ENCODE results near the gene EBF3.

The EBF3 gene

DNA sequence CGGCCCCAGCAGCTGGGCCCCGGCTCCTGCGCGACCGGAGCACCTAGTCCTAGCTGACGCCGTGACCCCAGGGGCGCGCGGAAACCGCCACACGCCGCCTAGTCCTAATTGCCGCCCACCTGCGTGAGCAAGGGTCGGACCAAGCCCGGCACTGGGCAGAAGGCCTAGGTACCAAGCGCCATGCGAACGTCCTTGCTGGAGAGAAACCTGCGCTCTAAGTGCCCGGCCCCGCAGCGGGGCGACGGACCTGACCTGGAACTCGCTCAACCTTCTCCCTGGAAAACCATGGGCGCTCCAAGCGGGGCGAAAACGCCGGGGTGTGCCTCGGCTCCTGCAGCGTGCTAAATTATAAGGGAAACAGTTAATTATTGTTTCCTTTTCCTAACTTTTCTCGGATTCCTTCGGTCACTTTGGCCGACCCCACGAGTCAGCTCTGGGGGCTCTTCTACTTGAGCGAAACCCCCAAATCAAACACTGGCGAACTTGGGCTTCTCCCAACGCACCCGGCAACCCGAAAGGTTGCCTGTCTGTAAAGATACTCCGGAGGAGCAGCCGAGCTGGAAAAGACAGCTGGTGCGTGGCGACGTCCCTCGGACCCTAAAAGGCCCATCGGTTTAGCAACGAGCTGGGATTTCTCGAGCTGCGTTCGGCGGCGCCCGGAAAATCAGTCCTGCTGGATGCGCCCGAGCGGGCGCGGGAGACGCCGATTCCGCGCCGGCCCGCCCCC lies 5.3 kb upstream of the EBF3 start:
- no peak overlapping the region for H2BK15ac ChIP-seq (ENCODE audit: low read depth, poor library complexity, severe bottlenecking)
- no peaks in the 10 kb centered on the region for H3K9me3 ChIP-seq (ENCODE audit: control insufficient read depth, low read length)
- no peak for DNase-seq
- no peak overlapping the region for H3K4me2 ChIP-seq (ENCODE audit: low read length, poor library complexity, severe bottlenecking)
- peaks cover 0 to 87% of the 10 kb centered on the region in 2 experiments for H3K27me3 ChIP-seq (ENCODE audit: control insufficient read depth in 1 of 2, insufficient read depth in 1 of 2, low read length in 2 of 2)
- no peak overlapping the region for H3K27ac ChIP-seq (ENCODE audit: low read length, poor library complexity, severe bottlenecking)
- H3K18ac ChIP-seq (ENCODE audit: low read depth in 1 of 2, low read length in 2 of 2), result no peak overlapping the region
- H3K23ac ChIP-seq (ENCODE audit: low read length in 2 of 2), result no peak overlapping the region
- H3K4ac ChIP-seq (ENCODE audit: low read depth in 1 of 2, low read length in 2 of 2), result no peak overlapping the region
- peaks cover 0 to 4% of the 10 kb centered on the region in 2 experiments for H3K36me3 ChIP-seq (ENCODE audit: control insufficient read depth in 1 of 2, insufficient read depth in 2 of 2, low read depth in 1 of 2, low read length in 2 of 2)
- no peak overlapping the region for H2AK5ac ChIP-seq (ENCODE audit: low read length, severe bottlenecking)
- H2BK12ac ChIP-seq (ENCODE audit: low read length in 2 of 2), result no peak overlapping the region
- no peak overlapping the region for H2BK5ac ChIP-seq (ENCODE audit: low read depth, low read length, poor library complexity, severe bottlenecking)
- no peak overlapping the region for H3K14ac ChIP-seq (ENCODE audit: low read length in 2 of 2)
- H3K79me1 ChIP-seq (replicated peaks; ENCODE audit: low read length, poor library complexity, severe bottlenecking), result no peaks in the 10 kb centered on the region
- no peak overlapping the region for H4K8ac ChIP-seq (ENCODE audit: low read length)
- WGBS, result 5% methylated on average over 68 of the region's 68 CpGs
- no peak overlapping the region for H4K91ac ChIP-seq (ENCODE audit: low read length)
- H3K4me3 ChIP-seq (ENCODE audit: insufficient read depth in 1 of 2, low read depth in 1 of 2, low read length in 2 of 2), result peak overlapping the region in 1 of 2 experiments; percentile 82
- no peak overlapping the region for H2AFZ ChIP-seq (ENCODE audit: low read depth, low read length)
- no peak overlapping the region for H2BK120ac ChIP-seq (ENCODE audit: low read depth, low read length)
- H3K9ac ChIP-seq (ENCODE audit: low read length), result peak overlapping the region; percentile 95
- H3K4me1 ChIP-seq (ENCODE audit: control insufficient read depth, insufficient read depth, low read depth, low read length), result peaks cover 48% of the 10 kb centered on the region

DNA sequence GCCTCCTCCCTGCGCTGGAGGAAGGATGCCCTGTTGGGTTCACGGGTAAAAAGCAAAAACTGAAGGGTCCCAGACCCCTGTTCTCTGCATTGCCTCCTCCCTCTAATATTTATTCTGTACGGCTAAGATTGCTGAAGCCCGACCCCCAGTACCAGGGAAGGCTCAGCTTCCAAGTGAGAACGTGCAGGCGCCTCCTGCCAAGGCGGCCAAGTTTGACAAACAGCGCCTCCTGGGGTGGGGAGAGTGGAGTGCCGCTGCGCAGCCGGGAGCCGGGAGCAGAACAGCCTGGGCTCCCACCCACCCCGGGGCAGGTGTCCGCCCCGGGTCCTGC lies 4.7 kb upstream of the EBF3 start:
- Histone ChIP-seq H2BK5ac (ENCODE audit: low read depth, low read length, poor library complexity, severe bottlenecking) (no peak overlapping the region), H3K36me3 (ENCODE audit: control insufficient read depth in 1 of 2, insufficient read depth in 2 of 2, low read depth in 1 of 2, low read length in 2 of 2) (peaks cover 0 to 4% of the 10 kb centered on the region in 2 experiments), H3K4me2 (ENCODE audit: low read length, poor library complexity, severe bottlenecking) (no peak overlapping the region), H3K27me3 (ENCODE audit: control insufficient read depth in 1 of 2, insufficient read depth in 1 of 2, low read length in 2 of 2) (peaks cover 0 to 82% of the 10 kb centered on the region in 2 experiments), H4K91ac (ENCODE audit: low read length) (no peak overlapping the region), H2BK15ac (ENCODE audit: low read depth, poor library complexity, severe bottlenecking) (no peak overlapping the region), H3K9me3 (ENCODE audit: control insufficient read depth, low read length) (no peaks in the 10 kb centered on the region), H3K9ac (ENCODE audit: low read length) (peak overlapping the region; percentile 95), H3K79me1 (replicated peaks; ENCODE audit: low read length, poor library complexity, severe bottlenecking) (no peaks in the 10 kb centered on the region), H2BK120ac (ENCODE audit: low read depth, low read length) (no peak overlapping the region), H3K18ac (ENCODE audit: low read depth in 1 of 2, low read length in 2 of 2) (no peak overlapping the region), H2AFZ (ENCODE audit: low read depth, low read length) (no peak overlapping the region), H3K14ac (ENCODE audit: low read length in 2 of 2) (no peak overlapping the region), H3K23ac (ENCODE audit: low read length in 2 of 2) (no peak overlapping the region), H4K8ac (ENCODE audit: low read length) (no peak overlapping the region), H2AK5ac (ENCODE audit: low read length, severe bottlenecking) (no peak overlapping the region), H3K4me3 (ENCODE audit: insufficient read depth in 1 of 2, low read depth in 1 of 2, low read length in 2 of 2) (peak overlapping the region in 1 of 2 experiments; percentile 82), H3K4me1 (ENCODE audit: control insufficient read depth, insufficient read depth, low read depth, low read length) (peaks cover 52% of the 10 kb centered on the region), H2BK12ac (ENCODE audit: low read length in 2 of 2) (no peak overlapping the region), H3K4ac (ENCODE audit: low read depth in 1 of 2, low read length in 2 of 2) (no peak overlapping the region), H3K27ac (ENCODE audit: low read length, poor library complexity, severe bottlenecking) (no peak overlapping the region)
- peak; percentile 61 for DNase-seq
- 0% methylated on average over 11 of the region's 15 CpGs for WGBS

DNA sequence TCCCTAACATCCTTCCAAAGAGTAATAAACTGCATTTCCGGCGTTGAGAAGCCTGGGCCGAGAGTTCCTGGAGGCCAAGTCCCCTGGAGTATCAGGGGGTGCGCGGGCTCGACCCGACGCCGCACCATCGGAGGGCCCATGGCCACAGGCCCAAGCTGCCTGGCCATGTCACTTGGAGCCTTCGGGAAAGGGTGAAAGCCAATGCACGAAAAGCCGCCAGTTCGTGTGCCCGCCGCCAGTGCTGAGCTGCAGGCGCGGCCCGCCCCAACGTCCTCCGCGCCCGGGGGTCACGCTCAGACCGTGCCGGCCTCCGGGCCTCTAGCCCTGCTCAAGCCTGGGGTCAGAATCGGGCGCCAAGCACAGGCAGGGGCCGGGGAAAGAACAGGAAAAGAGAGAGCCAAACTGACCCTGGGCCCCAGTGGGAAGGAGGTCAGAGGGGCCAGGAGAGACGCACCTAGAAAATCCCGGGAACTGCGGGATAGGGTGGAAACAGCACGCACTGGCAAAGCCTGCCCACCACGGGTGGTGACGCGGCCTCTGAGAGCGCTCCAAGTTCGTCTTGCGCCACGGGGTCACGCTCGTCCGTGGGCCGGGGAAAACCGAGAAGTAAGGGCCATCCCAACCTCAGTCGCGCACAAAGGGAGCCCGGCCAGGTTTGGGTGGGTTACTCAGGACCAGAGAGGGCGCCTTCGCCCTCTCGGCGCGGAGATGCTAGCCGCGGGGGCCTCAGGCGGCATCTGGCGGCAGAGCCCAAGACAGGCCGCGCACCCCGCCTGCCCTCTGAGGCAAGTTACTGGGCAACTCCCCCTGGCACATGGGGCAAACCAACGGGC lies 4.2 kb upstream of the EBF3 start:
- Histone ChIP-seq H3K27me3 (ENCODE audit: control insufficient read depth in 1 of 2, insufficient read depth in 1 of 2, low read length in 2 of 2) (peaks cover 0 to 77% of the 10 kb centered on the region in 2 experiments), H4K91ac (ENCODE audit: low read length) (no peak overlapping the region), H3K14ac (ENCODE audit: low read length in 2 of 2) (no peak overlapping the region), H3K23ac (ENCODE audit: low read length in 2 of 2) (peak overlapping the region in 1 of 2 experiments; percentile 77), H4K8ac (ENCODE audit: low read length) (no peak overlapping the region), H2AK5ac (ENCODE audit: low read length, severe bottlenecking) (no peak overlapping the region), H2AFZ (ENCODE audit: low read depth, low read length) (no peak overlapping the region), H3K4ac (ENCODE audit: low read depth in 1 of 2, low read length in 2 of 2) (no peak overlapping the region), H2BK15ac (ENCODE audit: low read depth, poor library complexity, severe bottlenecking) (no peak overlapping the region), H2BK12ac (ENCODE audit: low read length in 2 of 2) (no peak overlapping the region), H3K9ac (ENCODE audit: low read length) (peak overlapping the region; percentile 95), H3K79me1 (replicated peaks; ENCODE audit: low read length, poor library complexity, severe bottlenecking) (no peaks in the 10 kb centered on the region), H3K18ac (ENCODE audit: low read depth in 1 of 2, low read length in 2 of 2) (no peak overlapping the region), H3K4me3 (ENCODE audit: insufficient read depth in 1 of 2, low read depth in 1 of 2, low read length in 2 of 2) (peak overlapping the region in 1 of 2 experiments; percentile 82), H3K27ac (ENCODE audit: low read length, poor library complexity, severe bottlenecking) (no peak overlapping the region), H3K36me3 (ENCODE audit: control insufficient read depth in 1 of 2, insufficient read depth in 2 of 2, low read depth in 1 of 2, low read length in 2 of 2) (peaks cover 0 to 4% of the 10 kb centered on the region in 2 experiments), H2BK120ac (ENCODE audit: low read depth, low read length) (no peak overlapping the region), H3K4me1 (ENCODE audit: control insufficient read depth, insufficient read depth, low read depth, low read length) (peaks cover 58% of the 10 kb centered on the region), H2BK5ac (ENCODE audit: low read depth, low read length, poor library complexity, severe bottlenecking) (no peak overlapping the region), H3K4me2 (ENCODE audit: low read length, poor library complexity, severe bottlenecking) (no peak overlapping the region), H3K9me3 (ENCODE audit: control insufficient read depth, low read length) (no peaks in the 10 kb centered on the region)
- DNase-seq, result no peak
- 7% methylated on average over 62 of the region's 62 CpGs for WGBS

DNA sequence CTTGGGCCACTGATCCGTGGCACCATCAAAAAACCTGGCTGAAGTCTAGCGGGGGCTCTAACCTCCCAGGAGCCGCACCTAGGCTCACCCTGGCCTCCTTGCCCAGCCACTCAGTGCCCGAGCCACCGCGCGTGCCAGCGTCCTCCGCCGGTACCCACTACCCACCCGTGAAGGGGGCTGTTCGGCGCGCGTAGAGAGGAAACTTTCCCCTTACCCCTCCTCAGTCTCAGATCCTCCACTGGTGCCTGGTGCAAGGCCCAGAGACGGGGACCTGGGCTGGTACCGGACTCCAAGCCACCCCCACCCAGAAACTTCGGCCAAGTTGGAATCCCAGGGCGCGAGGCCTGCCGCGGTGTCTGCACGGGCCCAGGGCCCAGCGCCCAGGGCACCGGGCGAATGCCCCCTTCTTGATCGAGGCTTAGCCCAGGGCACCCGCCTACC lies 3.5 kb upstream of the EBF3 start:
- Histone ChIP-seq H3K36me3 (ENCODE audit: control insufficient read depth in 1 of 2, insufficient read depth in 2 of 2, low read depth in 1 of 2, low read length in 2 of 2) (peaks cover 3 to 4% of the 10 kb centered on the region in 2 experiments), H2BK120ac (ENCODE audit: low read depth, low read length) (no peak overlapping the region), H4K8ac (ENCODE audit: low read length) (no peak overlapping the region), H2BK5ac (ENCODE audit: low read depth, low read length, poor library complexity, severe bottlenecking) (no peak overlapping the region), H3K27ac (ENCODE audit: low read length, poor library complexity, severe bottlenecking) (no peak overlapping the region), H3K14ac (ENCODE audit: low read length in 2 of 2) (no peak overlapping the region), H2BK15ac (ENCODE audit: low read depth, poor library complexity, severe bottlenecking) (no peak overlapping the region), H2AFZ (ENCODE audit: low read depth, low read length) (no peak overlapping the region), H3K4me3 (ENCODE audit: insufficient read depth in 1 of 2, low read depth in 1 of 2, low read length in 2 of 2) (peak overlapping the region in 1 of 2 experiments; percentile 82), H3K4ac (ENCODE audit: low read depth in 1 of 2, low read length in 2 of 2) (no peak overlapping the region), H3K9me3 (ENCODE audit: control insufficient read depth, low read length) (no peaks in the 10 kb centered on the region), H4K91ac (ENCODE audit: low read length) (no peak overlapping the region), H3K9ac (ENCODE audit: low read length) (peak overlapping the region; percentile 95), H3K18ac (ENCODE audit: low read depth in 1 of 2, low read length in 2 of 2) (no peak overlapping the region), H3K79me1 (replicated peaks; ENCODE audit: low read length, poor library complexity, severe bottlenecking) (no peaks in the 10 kb centered on the region), H2BK12ac (ENCODE audit: low read length in 2 of 2) (no peak overlapping the region), H3K4me2 (ENCODE audit: low read length, poor library complexity, severe bottlenecking) (no peak overlapping the region), H3K23ac (ENCODE audit: low read length in 2 of 2) (peak overlapping the region in 1 of 2 experiments; percentile 56), H3K27me3 (ENCODE audit: control insufficient read depth in 1 of 2, insufficient read depth in 1 of 2, low read length in 2 of 2) (peaks cover 0 to 81% of the 10 kb centered on the region in 2 experiments), H3K4me1 (ENCODE audit: control insufficient read depth, insufficient read depth, low read depth, low read length) (peaks cover 60% of the 10 kb centered on the region), H2AK5ac (ENCODE audit: low read length, severe bottlenecking) (no peak overlapping the region)
- 13% methylated on average over 28 of the region's 28 CpGs for WGBS
- no peak for DNase-seq
